CD14-positive monocyte (primary cell): ENCODE measurements around the gene PPA2. TPM values are rescaled to one million over a fixed set of nuclear protein-coding genes. Genes with fewer than 3 reads are reported as not detected.

Experiments used
- DNase-seq, 3 donors: peaks; one replicate each; pipeline ENCODE4 v3.0.0-alpha.2; 2011 to 2022
- H2AFZ ChIP-seq: 2 replicates; pipeline ENCODE4 v1.6.0; 2012; ENCODE audit warnings: mild to moderate bottlenecking, low read depth, low read length, inconsistent platforms; ENCODE audit not compliant: insufficient read depth, poor library complexity, severe bottlenecking
- H3K27ac ChIP-seq, 2 donors: 1 replicate in 1 of 2; 2 replicates in 1 of 2; pipeline ENCODE4 v1.5.1; 2012 to 2013; ENCODE audit warnings: low read length in 2 of 2, control low read depth in 1 of 2, inconsistent platforms in 1 of 2, low read depth in 1 of 2, mild to moderate bottlenecking in 1 of 2
- H3K27me3 ChIP-seq, 2 donors: one replicate each; pipeline versions ENCODE4 v1.6.0 to v1.6.1; 2011 to 2013; ENCODE audit warnings: low read length in 2 of 2; ENCODE audit not compliant: control insufficient read depth in 2 of 2, insufficient read depth in 2 of 2
- H3K36me3 ChIP-seq, 2 donors: replicated peaks in 1 of 2; 1 replicate in 1 of 2; 2 replicates in 1 of 2; pipeline versions ENCODE4 v1.5.1 to v1.6.1; 2012 to 2013; ENCODE audit warnings: low read length in 2 of 2, control low read depth in 1 of 2, inconsistent platforms in 1 of 2, mild to moderate bottlenecking in 1 of 2; ENCODE audit not compliant: insufficient read depth in 2 of 2, control insufficient read depth in 1 of 2
- H3K4me1 ChIP-seq, 2 donors: 1 replicate in 1 of 2; 2 replicates in 1 of 2; pipeline versions ENCODE4 v1.5.1 to v1.6.1; 2012 to 2013; ENCODE audit warnings: low read length in 2 of 2, control low read depth in 1 of 2, inconsistent platforms in 1 of 2, mild to moderate bottlenecking in 1 of 2, moderate library complexity in 1 of 2; ENCODE audit not compliant: insufficient read depth in 2 of 2, control insufficient read depth in 1 of 2
- H3K4me2 ChIP-seq: replicated peaks from 2 replicates; pipeline ENCODE3; 2012; ENCODE audit warnings: low read length, moderate library complexity, mild to moderate bottlenecking; ENCODE audit not compliant: poor library complexity, severe bottlenecking; ENCODE audit errors: extremely low read depth
- H3K4me3 ChIP-seq, 3 experiments: fragments of 200-600 bp in 1 of 3; sonication (generic) in 1 of 3; replicated peaks in 1 of 3; 1 replicate in 2 of 3; 2 replicates in 1 of 3; pipeline ENCODE4 v1.5.1; 2011 to 2013; ENCODE audit warnings: low read length in 3 of 3, mild to moderate bottlenecking in 3 of 3, control low read depth in 2 of 3, low read depth in 2 of 3, inconsistent platforms in 1 of 3, moderate library complexity in 1 of 3
- H3K79me2 ChIP-seq: 2 replicates; pipeline ENCODE4 v1.6.0; 2012; ENCODE audit warnings: mild to moderate bottlenecking, control low read depth, inconsistent platforms, low read length, moderate library complexity; ENCODE audit not compliant: insufficient read depth
- H3K9ac ChIP-seq: 2 replicates; pipeline ENCODE4 v1.6.0; 2017; ENCODE audit warnings: low read length, mild to moderate bottlenecking; ENCODE audit not compliant: insufficient read depth, poor library complexity, severe bottlenecking
- H3K9me3 ChIP-seq, 2 donors: replicated peaks in 1 of 2; 1 replicate in 1 of 2; 2 replicates in 1 of 2; pipeline versions ENCODE4 v1.5.1 to v1.6.1; 2012 to 2013; ENCODE audit warnings: low read length in 2 of 2, control low read depth in 1 of 2; ENCODE audit not compliant: control insufficient read depth in 1 of 2, insufficient read depth in 1 of 2
- H4K20me1 ChIP-seq: 2 replicates; pipeline ENCODE4 v1.6.0; 2012; ENCODE audit warnings: mild to moderate bottlenecking, low read length, control low read depth, moderate library complexity; ENCODE audit not compliant: insufficient read depth
- H3K27ac Mint-ChIP-seq, 7 donors: one replicate each; pipeline ENCODE4 v1.8.0; 2020; ENCODE audit warnings: mild to moderate bottlenecking in 7 of 7, mixed read lengths in 7 of 7, moderate library complexity in 6 of 7, inconsistent platforms in 2 of 7
- H3K27me3 Mint-ChIP-seq, 3 donors: one replicate each; pipeline ENCODE4 v1.8.0; 2021 to 2022; ENCODE audit warnings: low read depth in 3 of 3, mild to moderate bottlenecking in 3 of 3, mixed read lengths in 3 of 3, moderate library complexity in 3 of 3, inconsistent platforms in 1 of 3
- H3K36me3 Mint-ChIP-seq, 2 donors: one replicate each; pipeline ENCODE4 v1.8.0; 2020; ENCODE audit warnings: mixed read lengths in 2 of 2, inconsistent platforms in 1 of 2, mild to moderate bottlenecking in 1 of 2
- H3K4me1 Mint-ChIP-seq: one replicate; pipeline ENCODE4 v1.8.0; 2020; ENCODE audit warnings: mild to moderate bottlenecking, mixed read lengths
- H3K4me3 Mint-ChIP-seq, 2 donors: one replicate each; pipeline ENCODE4 v1.8.0; 2020; ENCODE audit warnings: mild to moderate bottlenecking in 2 of 2, mixed read lengths in 2 of 2, moderate library complexity in 1 of 2
- H3K9me3 Mint-ChIP-seq, 7 donors: one replicate each; pipeline ENCODE4 v1.8.0; 2020 to 2022; ENCODE audit warnings: mixed read lengths in 7 of 7, mild to moderate bottlenecking in 6 of 7, moderate library complexity in 6 of 7, inconsistent platforms in 2 of 7
- WGBS: methylation state at CpG from one replicate; pipeline ENCODE4 v1.1.5; 2013; ENCODE audit warnings: missing lambda C conversion rate; ENCODE audit not compliant: insufficient coverage; 5-methylcytosine and 5-hydroxymethylcytosine counted together
- intact Hi-C, 2 donors: fragments of 100-400 bp; cut with micrococcal nuclease; formaldehyde crosslinking; loops; one replicate each; pipeline versions ENCODE4 v1.15.0 to v1.15.1; 2023
- polyA plus RNA-seq, 3 donors: library from polyadenylated mRNA; depleted of rRNA in 1 of 3; unstranded in 2 of 3; stranded (reverse) in 1 of 3; fragments of 300-500 nt in 2 of 3; fragments of >200 nt in 1 of 3; fragmentation: Illumina TruSeq in 2 of 3; gene quantifications; 1 replicate in 2 of 3; 2 replicates in 1 of 3; pipeline ENCODE4 v1.2.3, GENCODE V29; 2012 to 2021
- TF ChIP-seq, protein P1 (sequence below): fragments of 200-600 bp; IDR thresholded peaks from one replicate; pipeline ENCODE4 v1.8.0; 2022; ENCODE audit warnings: antibody characterized with exemption, mild to moderate bottlenecking

The PPA2 gene
- polyA plus RNA-seq, 3 donors: 24.8 to 128 (median 110) TPM

DNA sequence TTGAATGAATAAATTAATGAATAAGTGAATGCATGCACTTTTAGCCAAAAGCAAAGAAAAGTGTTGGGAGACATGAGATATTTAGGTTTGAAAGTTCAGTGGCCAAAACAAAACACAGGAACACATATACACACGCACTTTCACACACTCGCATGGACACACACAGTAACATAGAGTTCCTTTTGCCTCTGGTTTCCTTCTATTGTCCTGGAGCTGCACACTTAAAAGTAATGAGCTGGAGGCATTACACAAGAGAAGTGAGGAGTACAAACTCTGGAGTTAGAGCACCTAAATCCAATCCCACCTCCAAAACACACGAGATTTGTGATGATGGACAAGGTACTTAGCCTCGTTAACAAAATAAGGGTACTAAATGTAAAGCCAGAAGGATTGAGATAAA is 18.7 kb downstream of the PPA2 start:
- Histone ChIP-seq H3K4me2 (no peak overlapping the region), H3K4me3 (no peak overlapping the region), H3K9me3 (no peaks in the 10 kb centered on the region), H3K27ac (no peak overlapping the region), H3K36me3 (peaks cover 24 to 61% of the 10 kb centered on the region in 2 donors), H2AFZ (no peak overlapping the region), H3K9ac (no peak overlapping the region), H4K20me1 (peaks cover 9% of the 10 kb centered on the region), H3K79me2 (peaks cover 51% of the 10 kb centered on the region), H3K4me1 (peaks cover 1% of the 10 kb centered on the region in 2 donors), H3K27me3 (no peaks in the 10 kb centered on the region)
- Mint-ChIP-seq H3K27me3 (no peaks in the 10 kb centered on the region), H3K4me1 (peaks cover 7% of the 10 kb centered on the region), H3K27ac (no peak overlapping the region), H3K36me3 (peaks cover 54 to 64% of the 10 kb centered on the region in 2 donors), H3K9me3 (peaks cover 0 to 4% (median 0%) of the 10 kb centered on the region in 7 donors), H3K4me3 (no peak overlapping the region)
- intact Hi-C loops: no loop called here
- no CpG with 5 or more reads among the region's 4 CpGs for WGBS
- DNase-seq: no peak
- TF ChIP-seq, protein P1, sequence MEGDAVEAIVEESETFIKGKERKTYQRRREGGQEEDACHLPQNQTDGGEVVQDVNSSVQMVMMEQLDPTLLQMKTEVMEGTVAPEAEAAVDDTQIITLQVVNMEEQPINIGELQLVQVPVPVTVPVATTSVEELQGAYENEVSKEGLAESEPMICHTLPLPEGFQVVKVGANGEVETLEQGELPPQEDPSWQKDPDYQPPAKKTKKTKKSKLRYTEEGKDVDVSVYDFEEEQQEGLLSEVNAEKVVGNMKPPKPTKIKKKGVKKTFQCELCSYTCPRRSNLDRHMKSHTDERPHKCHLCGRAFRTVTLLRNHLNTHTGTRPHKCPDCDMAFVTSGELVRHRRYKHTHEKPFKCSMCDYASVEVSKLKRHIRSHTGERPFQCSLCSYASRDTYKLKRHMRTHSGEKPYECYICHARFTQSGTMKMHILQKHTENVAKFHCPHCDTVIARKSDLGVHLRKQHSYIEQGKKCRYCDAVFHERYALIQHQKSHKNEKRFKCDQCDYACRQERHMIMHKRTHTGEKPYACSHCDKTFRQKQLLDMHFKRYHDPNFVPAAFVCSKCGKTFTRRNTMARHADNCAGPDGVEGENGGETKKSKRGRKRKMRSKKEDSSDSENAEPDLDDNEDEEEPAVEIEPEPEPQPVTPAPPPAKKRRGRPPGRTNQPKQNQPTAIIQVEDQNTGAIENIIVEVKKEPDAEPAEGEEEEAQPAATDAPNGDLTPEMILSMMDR: no peak

DNA sequence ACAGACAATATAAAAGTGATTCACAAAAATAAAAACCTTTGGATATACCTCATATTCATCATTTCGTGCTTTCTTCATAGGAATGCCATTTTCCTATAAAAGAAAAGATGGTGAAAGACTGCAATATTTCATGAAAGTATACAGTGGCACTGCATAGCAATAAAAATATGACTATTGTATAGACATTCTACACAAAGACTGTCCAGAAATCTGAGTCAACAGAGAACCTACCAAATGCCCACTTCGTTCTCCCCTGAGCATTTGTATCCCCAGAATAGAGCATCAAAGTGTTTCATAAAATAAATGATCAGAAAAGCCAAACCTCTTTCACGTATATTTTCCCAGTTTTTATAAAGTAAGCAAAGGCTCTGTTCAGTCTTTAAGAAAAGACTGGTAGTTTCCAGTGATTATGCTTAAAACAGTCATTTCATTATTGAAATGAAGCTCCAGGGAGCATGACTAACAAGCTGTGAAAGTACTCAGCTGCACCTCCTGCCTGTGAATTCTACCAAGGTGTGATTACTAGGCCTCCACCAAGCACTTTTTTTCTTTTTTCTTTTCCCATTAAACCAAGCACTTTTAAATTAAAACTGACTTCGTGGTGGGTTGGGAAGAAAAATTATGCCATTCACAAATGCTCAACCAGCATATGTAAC is 20.2 kb downstream of the PPA2 start:
- no peaks in the 10 kb centered on the region for H3K4me1 ChIP-seq
- H3K36me3 ChIP-seq: peaks cover 24 to 67% of the 10 kb centered on the region in 2 donors
- no peak overlapping the region for H2AFZ ChIP-seq
- TF ChIP-seq, protein P1: no peak
- intact Hi-C loops: no loop called here
- no peaks in the 10 kb centered on the region for H3K9me3 ChIP-seq
- no peak overlapping the region for H3K4me3 ChIP-seq
- DNase-seq: no peak
- Mint-ChIP-seq H3K27ac (no peak overlapping the region), H3K9me3 (peaks cover 0 to 4% (median 0%) of the 10 kb centered on the region in 7 donors), H3K4me3 (no peak overlapping the region), H3K36me3 (peaks cover 56 to 73% of the 10 kb centered on the region in 2 donors), H3K4me1 (peaks cover 5% of the 10 kb centered on the region), H3K27me3 (no peaks in the 10 kb centered on the region)
- H3K79me2 ChIP-seq: peaks cover 36% of the 10 kb centered on the region
- WGBS: no CpG with 5 or more reads among the region's 4 CpGs
- peaks cover 5% of the 10 kb centered on the region for H4K20me1 ChIP-seq
- no peaks in the 10 kb centered on the region for H3K27me3 ChIP-seq
- H3K9ac ChIP-seq: no peak overlapping the region
- no peak overlapping the region for H3K4me2 ChIP-seq
- peak overlapping the region in 1 of 2 donors; percentile 22 for H3K27ac ChIP-seq
